ENCODE data around the gene SLC10A2.

- TF ChIP-seq CTCF (IDR thresholded peaks at IDR 0.05): no peak
- no peak for TF ChIP-seq POLR2A (IDR thresholded peaks at IDR 0.05)
Measured at GRCh38 chr13:103055166-103055565, 11.1 kb downstream of the SLC10A2 start.

All from lower leg skin (tissue), 3 donors.